Neural crest cell (in vitro differentiated cells): ENCODE data around the gene DDB1. TPM values are rescaled to one million over a fixed set of nuclear protein-coding genes. Genes with fewer than 3 reads are reported as not detected.

ENCODE experiments used
- DNase-seq: peaks from one replicate; pipeline ENCODE4 v3.0.0; 2021; ENCODE audit warnings: low read depth, mixed read lengths, low spot score
- H3K27ac Mint-ChIP-seq: one replicate; pipeline ENCODE4 v1.8.0; 2021; ENCODE audit warnings: mild to moderate bottlenecking, mixed read lengths; ENCODE audit not compliant: unreplicated experiment
- H3K27me3 Mint-ChIP-seq: 2 replicates; pipeline ENCODE4 v1.8.0; 2021; ENCODE audit warnings: low read depth, mild to moderate bottlenecking, mixed read lengths
- H3K36me3 Mint-ChIP-seq: 2 replicates; pipeline ENCODE4 v1.8.0; 2021; ENCODE audit warnings: low read depth, mild to moderate bottlenecking, mixed read lengths
- H3K4me1 Mint-ChIP-seq: 2 replicates; pipeline ENCODE4 v1.8.0; 2021; ENCODE audit warnings: mixed read lengths
- H3K4me3 Mint-ChIP-seq: one replicate; pipeline ENCODE4 v1.8.0; 2021; ENCODE audit warnings: mild to moderate bottlenecking, mixed read lengths
- H3K9me3 Mint-ChIP-seq: 2 replicates; pipeline ENCODE4 v1.8.0; 2021; ENCODE audit warnings: mixed read lengths
- CTCF ChIP-seq: fragments of 200-600 bp; sonication (generic); conservative IDR thresholded peaks from 2 replicates; pipeline ENCODE4 v1.5.0; 2021; ENCODE audit warnings: antibody characterized with exemption, mild to moderate bottlenecking
- total RNA-seq: library from RNA; stranded (reverse); gene quantifications from 2 replicates; pipeline ENCODE4 v1.2.1, GENCODE V29; 2021

DDB1 gene
- total RNA-seq, 1 donor from 2014 or later, result 315 TPM

- H3K27ac Mint-ChIP-seq, result no peak overlapping the region
- H3K4me1 Mint-ChIP-seq, result peaks cover 20% of the 10 kb centered on the region
- H3K9me3 Mint-ChIP-seq, result no peaks in the 10 kb centered on the region
- H3K36me3 Mint-ChIP-seq, result peaks cover 12% of the 10 kb centered on the region
- no peaks in the 10 kb centered on the region for H3K27me3 Mint-ChIP-seq
- DNase-seq, result no peak
- no peak for TF ChIP-seq CTCF
- H3K4me3 Mint-ChIP-seq, result no peak overlapping the region
These were observed 5.2 kb downstream of the DDB1 start for GRCh38 chr11:61327669-61328071.

GRCh38 chr11:61325649-61326414 lies 7.1 kb downstream of the DDB1 start:
- Mint-ChIP-seq H3K36me3 (peaks cover 17% of the 10 kb centered on the region), H3K9me3 (no peaks in the 10 kb centered on the region), H3K27me3 (no peaks in the 10 kb centered on the region), H3K4me3 (no peak overlapping the region), H3K4me1 (peaks cover 2% of the 10 kb centered on the region), H3K27ac (no peak overlapping the region)
- no peak for DNase-seq
- no peak for TF ChIP-seq CTCF

- Mint-ChIP-seq H3K27ac (no peak overlapping the region), H3K4me1 (no peaks in the 10 kb centered on the region), H3K27me3 (no peaks in the 10 kb centered on the region), H3K9me3 (no peaks in the 10 kb centered on the region), H3K36me3 (peaks cover 13% of the 10 kb centered on the region), H3K4me3 (no peak overlapping the region)
- no peak for DNase-seq
- no peak for TF ChIP-seq CTCF
These were observed 17.6 kb downstream of the DDB1 start for GRCh38 chr11:61315260-61315659.

GRCh38 chr11:61310749-61311148 lies 22.2 kb downstream of the DDB1 start:
- no peak overlapping the region for H3K27ac Mint-ChIP-seq
- H3K36me3 Mint-ChIP-seq, result peaks cover 6% of the 10 kb centered on the region
- DNase-seq, result no peak
- no peaks in the 10 kb centered on the region for H3K27me3 Mint-ChIP-seq
- no peaks in the 10 kb centered on the region for H3K9me3 Mint-ChIP-seq
- H3K4me3 Mint-ChIP-seq, result no peak overlapping the region
- TF ChIP-seq CTCF, result no peak
- H3K4me1 Mint-ChIP-seq, result no peaks in the 10 kb centered on the region

DNA sequence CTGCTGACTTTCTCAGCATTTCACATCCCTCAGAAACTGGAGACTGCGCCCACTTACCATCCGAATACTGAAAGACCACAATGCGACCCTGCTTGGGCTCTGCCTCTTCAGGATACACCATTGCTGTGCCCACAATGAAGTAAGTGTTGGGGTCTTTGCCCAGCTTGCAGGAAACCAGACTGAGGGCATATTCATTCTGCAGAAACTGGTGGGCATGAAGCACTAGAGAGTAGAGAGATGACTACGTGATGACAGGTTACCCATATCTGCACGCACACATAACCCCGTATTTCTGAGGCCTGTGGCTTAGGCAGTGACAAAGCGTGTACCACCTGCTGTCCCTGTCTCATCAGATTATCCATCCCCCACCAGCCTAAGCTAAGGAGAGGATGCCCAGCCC lies 23.2 kb downstream of the DDB1 start:
- Mint-ChIP-seq H3K27me3 (no peaks in the 10 kb centered on the region), H3K27ac (no peak overlapping the region), H3K4me3 (no peak overlapping the region), H3K9me3 (no peaks in the 10 kb centered on the region), H3K4me1 (no peaks in the 10 kb centered on the region), H3K36me3 (peaks cover 6% of the 10 kb centered on the region)
- no peak for DNase-seq
- no peak for TF ChIP-seq CTCF
